Activated CD4-positive, alpha-beta T cell treated with anti-CD3 and anti-CD28 coated beads for 48 hours (primary cell): ENCODE data around the gene MALRD1.
"Not testable (repeated sequence)": the region's sequence is repeated elsewhere in the genome, so short reads cannot be mapped to it uniquely, and the experiment has no call there.

ENCODE experiments used
- DNase-seq: peaks from one replicate; pipeline ENCODE4 v3.0.0-alpha.2; 2020

MALRD1 gene

DNA sequence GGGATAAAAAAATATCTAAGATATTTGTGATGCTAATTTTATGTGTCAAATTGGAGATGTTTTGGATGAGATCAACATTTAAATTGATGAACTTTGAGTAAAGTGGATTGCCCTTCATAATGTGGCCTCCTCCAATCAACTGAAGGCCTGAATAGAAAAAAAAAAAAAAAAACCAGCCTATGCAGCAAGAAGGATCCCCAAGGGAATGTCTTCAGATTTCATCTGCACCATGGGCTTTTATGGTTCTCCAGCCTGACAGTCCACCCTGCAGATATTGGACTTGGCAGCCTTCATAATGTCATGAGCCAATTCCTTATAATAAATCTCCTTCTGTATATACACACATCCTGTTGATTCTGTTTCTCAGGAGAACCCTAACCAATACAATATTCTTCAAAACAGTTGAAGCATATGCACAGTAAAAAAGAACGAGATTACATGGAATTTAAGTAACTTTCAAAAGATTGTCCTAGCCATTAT lies 450.7 kb downstream of the MALRD1 start:
- DNase-seq = no peak

DNA sequence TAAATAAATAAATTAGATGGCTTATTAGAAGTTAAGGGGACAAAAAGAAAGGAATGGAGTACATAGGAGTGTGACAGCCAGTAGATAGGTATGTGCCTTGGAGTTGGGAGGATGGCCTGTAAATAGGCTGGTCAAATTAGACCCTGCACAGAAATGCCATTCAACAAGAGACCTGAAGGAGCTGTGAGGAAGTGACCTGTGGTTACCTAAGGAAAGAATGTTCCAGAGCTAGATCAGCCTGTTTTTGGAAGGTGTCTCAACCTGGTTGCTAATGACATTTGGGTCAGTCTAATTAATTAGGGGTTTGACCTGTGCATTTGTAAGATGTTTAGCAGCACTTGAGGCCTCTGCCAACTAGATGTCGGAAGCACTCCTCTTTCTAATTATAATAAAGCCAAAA lies 452.4 kb downstream of the MALRD1 start:
- DNase-seq = no peak

DNA sequence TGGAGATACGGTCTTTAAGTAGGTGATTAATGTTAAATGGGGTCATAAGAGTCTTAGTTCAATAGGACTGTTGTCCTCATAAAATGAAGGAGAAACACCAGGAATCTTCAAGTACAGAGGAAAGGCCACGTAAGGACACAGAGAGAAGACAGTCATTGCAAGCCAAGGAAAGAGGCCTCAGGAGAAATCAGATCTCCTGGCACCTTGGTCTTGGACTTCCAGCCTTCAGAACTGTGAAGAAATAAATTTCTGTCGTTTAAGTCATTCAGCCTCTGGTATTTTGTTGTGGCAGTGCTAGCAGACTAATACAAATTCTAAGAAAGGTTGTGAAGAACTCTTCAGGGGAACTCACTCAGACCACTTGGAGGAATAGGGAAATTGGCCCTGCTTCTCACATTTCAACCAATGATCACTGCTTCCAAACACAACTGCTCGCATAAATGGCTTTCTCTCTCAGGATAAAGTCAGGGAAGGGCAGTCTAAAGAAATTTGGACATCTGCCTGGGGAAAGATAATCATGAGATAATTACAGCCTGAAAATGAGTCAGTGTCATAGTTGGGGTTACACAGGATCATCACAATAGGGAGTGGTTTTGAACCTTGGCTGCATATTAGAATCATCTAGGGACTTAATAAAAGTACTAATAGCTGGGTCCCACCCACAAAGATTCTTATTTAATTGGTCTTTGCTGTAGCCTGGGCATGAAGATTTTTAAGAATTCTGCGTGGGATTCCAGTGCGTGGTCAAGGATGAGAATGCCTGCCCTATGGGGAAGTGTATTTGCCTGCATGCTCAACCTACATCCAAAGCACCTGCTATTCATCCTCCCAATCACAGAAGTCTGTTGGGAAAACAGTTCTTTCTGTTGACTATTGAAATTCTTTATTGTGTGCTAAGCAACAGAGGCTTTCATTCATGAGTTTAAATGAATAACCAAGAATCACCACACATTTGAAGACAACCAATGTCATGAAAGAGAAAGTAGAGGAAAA lies 457.0 kb downstream of the MALRD1 start:
- no peak for DNase-seq

DNA sequence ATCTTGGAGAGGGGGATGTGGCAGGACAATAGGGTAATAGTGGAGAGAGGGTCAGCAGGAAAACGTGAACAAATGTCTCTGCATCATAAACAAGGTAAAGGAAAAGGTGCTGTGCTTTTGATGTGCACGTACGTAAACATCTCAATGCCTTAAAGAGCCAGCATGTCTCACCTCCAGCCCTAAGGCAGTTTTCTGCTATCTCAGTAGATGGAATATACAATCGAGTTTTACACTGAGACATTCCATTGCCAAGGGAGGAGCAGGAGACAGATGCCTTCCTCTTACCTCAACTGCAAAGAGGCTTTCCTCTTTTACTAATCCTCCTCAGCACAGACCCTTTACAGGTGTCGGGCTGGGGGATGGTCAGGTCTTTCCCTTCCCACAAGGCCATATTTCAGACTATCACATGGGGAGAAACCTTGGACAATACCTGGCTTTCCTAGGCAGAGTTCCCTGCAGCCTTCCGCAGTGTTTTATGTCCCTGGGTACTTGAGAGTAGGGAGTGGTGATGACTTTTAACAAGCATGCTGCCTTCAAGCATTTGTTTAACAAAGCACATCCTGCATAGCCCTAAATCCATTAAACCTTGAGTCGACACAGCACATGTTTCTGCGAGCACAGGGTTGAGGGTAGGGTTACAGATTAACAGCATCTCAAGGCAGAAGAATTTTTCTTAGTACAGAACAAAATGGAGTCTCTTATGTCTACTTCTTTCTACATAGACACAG lies 461.6 kb downstream of the MALRD1 start:
- DNase-seq = not testable (repeated sequence)

DNA sequence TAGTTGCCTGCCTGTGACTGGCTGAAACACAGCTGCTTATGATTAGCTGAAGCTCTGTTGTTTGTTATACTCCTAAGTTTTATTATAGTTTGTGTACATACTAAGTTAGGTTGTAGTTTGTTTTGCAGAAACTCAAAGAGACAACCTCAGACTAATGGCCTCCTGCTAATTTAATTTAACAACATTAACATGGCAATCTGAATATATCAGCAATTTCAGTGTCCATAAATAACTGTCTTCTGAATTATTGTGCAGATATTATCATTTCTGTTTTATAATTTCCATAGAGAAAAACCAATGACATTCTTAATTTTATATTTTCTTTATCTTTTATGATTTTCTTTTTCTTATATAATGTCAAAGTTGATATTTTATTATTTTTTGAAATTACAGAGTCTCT lies 469.5 kb downstream of the MALRD1 start:
- DNase-seq = no peak

DNA sequence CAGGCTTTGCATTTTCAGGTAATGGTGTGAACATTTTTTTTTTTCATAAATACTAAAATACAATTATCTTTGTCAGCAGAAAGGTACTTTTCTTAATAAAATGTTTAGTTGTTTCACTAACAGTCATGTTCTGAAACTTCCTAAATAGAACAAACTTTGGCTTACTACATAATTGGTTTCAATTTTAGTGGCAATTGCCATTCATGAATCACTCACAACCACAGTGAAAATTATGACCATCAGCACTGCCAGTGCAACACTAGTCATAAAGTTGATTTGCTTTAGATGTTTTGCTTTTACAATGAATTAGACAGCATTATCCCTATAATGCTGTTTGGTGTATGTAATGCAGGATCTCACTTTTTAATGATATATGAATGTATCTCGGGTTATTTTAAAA lies 470.0 kb downstream of the MALRD1 start:
- no peak for DNase-seq

DNA sequence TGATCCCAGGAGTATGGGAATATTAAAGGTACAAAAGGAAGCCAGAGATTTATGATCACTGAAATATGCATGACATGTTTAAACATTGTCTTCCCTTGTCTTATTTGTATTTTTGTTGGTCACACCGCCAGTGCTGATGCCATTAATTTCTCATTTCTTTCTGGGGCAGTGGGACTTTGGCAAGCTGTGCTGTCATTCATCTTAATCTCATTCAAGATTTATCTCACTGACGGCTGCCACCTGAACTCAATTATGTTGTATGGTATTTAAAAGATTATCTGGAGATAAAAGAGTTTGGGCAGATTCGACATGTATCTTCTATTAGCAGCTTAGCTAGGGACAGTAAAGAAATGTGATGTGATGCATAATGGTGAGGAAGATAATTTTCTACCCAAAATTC lies 482.7 kb downstream of the MALRD1 start:
- DNase-seq = no peak

DNA sequence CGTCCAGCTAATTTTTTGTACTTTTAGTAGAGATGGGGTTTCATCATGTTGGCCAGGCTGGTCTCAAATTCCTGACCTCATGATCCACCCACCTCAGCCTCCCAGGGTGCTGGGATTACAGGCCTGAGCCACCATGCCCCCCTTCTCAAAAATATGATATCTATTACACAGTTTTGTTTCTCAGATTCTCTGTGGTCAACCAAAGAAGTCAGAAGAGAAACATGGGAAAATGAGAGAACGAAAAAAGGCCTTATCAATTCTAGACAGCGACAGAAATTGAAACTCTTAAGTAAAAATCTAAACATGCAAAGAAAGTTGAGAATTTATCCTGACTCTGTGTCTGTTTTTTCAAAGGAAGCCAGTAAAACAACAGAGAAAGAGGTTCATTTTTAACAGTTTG lies 483.8 kb downstream of the MALRD1 start:
- no peak for DNase-seq

DNA sequence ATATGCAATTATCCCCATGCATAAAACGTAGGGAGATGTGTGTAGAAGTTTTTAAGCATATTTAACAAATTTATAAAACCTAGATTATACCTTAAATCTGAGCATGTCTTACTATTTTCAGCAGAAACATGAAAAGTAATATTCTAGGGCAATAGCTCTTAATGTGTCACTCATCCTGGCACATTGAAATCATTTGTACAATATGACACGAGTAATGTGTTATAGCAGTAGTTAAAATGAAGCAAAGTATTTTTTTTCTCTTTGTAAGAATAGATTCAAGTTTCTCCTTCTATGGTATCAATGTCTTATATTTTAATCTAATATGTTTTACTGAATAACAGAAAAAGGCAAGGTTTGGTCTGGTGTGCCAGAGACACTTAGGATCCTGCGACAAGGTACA lies 492.7 kb downstream of the MALRD1 start:
- no peak for DNase-seq

DNA sequence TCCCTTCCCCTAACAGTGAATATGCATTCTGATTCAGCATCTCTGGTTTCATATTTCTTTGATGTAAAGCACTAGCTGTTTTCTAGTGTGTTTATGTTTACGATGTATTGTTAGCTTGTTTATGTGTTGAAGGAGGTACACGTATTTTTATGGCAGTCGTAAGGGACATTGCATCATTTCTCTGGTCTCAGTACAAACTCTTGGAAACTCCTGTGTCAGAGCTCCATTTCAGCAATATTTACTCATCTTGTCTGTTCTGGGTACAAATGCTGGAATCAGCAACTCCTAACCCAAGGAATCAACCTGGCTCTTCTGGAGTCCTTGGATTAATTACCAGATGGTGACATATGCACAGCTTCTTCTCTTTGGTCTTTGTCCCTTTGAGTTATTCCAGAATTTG lies 497.6 kb downstream of the MALRD1 start:
- no peak for DNase-seq

DNA sequence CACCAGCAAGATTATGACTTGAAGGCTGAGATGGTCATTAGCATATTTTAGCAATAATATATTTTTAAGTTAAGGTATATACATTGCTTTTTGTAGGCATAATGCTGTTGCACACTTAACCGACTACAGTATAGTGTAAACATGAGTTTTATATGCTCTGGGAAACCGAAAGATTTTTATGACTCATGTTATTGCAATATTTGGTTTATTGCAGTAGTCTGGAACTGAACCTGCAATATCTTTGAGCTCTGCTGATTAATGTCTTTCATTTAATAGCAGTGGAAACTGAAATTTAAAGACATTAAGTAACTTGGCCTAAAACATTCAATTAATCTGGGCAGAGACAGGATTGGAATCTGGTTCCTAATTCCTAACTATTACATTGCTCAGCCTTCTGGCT lies 500.9 kb downstream of the MALRD1 start:
- DNase-seq = no peak

DNA sequence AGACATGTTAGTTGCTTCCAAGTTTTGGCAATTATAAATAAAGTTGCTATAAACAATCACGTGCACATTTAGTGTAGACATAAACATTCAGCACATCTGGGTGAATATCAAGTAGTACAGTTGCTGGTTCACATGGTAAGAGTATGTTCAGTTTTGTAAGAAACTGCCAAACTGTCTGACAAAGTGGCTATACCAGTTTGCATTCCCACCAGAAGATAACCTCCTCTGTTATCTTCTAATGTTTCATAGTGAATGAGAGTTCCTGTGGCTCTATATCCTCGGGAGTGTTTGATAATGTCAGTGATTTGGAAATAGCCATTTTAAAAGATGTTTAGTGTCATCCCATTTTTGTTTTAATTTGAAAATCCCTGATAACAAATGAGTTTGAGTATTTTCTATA lies 508.1 kb downstream of the MALRD1 start:
- DNase-seq = no peak

DNA sequence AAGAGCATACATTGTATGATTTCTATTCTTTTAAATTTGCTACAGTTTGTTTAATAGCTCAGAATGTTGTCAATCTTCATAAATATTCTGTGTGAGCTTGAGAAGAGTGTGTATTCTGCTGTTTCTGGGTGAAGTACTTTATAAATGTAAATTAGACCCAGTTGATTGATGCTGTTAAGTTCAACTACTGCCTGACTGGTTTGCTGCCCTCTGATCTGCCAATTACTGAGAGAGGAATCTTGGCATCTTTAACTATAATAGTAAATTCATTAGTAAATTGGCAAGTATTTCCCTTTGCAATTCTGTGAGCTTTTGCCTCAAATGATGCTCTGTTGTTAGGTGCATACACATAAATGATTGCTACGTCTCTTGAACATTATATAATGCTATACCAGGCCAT lies 512.6 kb downstream of the MALRD1 start:
- no peak for DNase-seq

DNA sequence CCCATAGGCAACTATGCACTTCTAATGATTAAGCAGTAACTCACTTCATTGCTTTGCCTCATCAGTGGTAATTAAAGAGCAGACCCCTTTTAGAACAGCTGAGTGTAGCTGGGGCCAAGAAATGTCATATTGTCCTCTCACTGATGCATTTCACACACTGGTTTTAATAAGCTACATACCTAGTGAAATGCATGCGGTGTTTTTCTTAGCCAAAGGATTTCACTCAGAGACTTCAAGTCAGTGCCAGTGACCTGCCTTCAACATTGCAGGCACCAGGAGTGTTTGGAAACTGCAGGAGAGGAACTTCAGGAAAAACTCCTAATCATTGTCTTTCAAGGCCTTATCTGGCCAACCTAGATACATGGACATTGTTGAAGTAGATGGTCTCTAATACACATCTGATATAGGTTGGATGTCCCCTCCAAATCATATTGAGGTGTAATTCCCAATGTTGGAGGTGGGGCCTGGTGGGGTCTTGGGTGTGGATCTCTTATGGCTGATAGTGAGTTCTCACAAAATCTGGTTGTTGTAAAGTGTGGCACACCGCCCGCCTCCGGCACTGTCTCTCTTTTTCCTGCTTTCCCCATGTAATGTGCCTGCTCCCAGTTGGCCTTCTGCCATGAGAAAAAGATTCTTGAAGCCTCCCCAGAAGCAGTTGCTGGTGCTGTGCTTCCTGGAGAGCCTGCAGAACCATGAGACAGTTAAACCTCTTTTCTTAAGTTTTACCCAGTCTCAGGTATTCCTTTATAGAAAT lies 515.0 kb downstream of the MALRD1 start:
- no peak for DNase-seq

DNA sequence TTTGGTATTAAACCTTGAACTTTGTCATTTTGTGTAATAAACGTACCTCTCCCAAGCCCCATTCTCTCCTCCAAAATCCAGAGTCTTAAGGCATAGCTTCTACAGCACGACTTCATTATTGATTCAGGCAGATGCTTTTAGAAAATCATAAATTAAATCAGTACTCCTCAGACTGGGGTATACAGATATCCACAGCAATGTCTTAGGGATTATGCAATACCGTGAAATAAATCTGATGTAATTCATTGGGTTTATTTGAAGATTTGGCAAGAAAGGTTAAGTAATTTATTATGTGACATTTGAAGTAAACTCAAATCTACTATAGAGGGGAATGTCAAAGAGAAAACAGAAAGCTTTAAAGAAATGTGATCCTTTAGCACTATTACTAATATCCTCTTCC lies 521.5 kb downstream of the MALRD1 start:
- DNase-seq = no peak

DNA sequence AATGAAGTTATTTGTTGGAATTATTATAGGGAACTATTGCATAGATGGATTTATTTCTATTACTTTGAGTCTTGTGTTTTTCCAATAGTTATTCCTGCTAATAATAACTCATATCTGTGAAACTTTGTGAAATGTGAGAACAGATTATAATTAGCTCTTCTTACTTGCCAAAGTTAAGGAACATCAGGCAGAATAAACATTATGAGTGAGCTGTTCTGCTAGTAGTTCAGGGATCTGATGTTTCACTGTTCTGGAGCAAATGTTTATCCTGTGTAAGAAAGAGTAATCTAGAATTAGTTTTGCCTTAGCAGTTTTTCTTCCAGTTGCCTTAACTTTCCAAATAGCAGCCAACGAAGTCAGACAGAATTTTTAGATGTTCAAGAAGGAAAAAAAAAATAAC lies 522.4 kb downstream of the MALRD1 start:
- DNase-seq = no peak

DNA sequence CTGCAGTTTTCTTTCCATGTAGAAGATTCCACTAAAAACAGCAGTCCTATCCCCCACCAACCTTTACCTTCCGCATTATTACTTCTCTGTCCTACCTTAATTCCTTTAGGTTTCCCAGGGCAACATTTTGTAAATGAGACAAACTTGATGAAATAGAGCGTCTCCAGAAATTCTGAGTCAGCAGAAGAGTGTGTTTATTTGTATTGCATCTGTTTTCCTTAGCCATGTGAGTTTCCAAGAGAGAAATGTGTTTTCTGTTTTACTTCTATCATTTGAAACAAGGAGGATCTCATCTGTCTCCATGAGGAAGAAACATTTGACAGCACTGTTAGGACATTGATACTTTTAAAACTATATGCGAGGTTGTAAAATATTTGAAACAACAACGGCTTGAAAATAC lies 523.5 kb downstream of the MALRD1 start:
- no peak for DNase-seq

DNA sequence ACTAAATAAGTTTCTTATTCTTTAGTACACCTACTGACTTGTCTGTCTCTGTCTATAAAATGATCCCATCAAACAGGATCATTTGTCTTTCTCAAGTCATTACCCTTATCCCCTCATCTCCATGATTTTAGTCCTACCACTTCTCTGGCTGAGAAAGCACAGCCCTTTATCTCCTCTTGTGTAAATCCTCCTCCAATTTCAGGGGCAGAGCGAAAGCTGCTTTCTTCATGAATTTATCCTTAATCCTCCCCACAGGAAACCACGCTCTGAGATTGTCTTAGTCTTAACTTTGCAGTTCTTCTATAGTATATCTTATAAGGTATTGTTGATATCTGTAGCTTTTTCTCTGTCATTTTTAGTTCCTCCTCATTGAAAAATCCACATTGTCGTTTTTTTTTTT lies 528.0 kb downstream of the MALRD1 start:
- no peak for DNase-seq

DNA sequence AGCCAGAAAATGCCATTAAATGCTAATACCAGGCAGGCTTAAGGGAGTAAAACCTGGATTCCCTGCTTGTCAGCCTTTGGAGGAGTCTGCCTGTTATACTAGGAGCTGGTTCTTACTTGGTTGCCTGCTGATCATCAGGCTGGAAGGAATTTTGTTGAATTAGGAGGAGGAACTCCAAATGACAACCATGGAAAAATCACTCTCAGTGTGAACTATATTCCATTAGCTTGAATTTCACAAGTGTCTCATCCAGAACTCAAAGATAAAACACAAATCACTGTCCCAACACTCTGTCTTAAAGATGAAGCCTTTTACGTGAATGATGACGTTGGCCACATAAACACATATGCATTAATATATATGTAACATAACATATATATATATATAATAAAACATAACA lies 528.8 kb downstream of the MALRD1 start:
- DNase-seq = no peak

DNA sequence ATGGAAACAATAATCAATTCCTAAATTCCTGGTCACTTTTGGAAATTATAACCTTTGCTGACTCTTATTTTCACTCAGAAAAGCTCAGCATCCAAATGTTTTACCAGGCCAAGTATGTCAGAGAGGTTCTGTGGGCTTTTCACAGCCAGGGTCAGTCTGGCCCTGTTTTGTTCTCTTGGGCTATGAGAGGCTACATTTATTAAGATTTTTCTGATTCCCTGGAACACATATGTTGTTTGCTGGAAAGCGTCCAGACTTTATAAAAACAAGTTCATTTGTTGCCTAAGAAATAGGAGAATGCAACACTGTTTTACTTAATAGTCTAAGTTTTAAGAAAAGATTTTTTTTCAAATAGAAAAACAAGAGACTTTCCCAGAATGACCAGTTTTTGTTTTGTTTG lies 529.2 kb downstream of the MALRD1 start:
- DNase-seq = no peak

DNA sequence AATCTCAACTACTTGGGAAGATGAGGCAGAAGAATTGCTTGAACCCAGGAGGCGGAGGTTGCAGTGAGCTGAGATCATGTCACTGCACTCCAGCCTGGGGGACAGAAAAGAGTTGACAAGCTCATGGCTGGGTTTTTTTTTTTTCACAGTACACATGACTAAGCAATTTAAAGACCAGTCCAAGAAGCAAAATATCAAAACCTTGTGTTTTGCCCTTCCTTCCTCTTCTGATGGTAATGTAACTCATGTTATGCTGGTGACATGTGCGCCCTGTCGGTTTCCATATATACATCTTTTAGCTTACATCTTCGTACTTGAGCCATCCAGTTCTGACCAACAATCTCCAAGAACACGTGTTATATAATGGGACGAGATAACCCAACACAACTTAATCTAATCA lies 530.0 kb downstream of the MALRD1 start:
- DNase-seq = no peak

DNA sequence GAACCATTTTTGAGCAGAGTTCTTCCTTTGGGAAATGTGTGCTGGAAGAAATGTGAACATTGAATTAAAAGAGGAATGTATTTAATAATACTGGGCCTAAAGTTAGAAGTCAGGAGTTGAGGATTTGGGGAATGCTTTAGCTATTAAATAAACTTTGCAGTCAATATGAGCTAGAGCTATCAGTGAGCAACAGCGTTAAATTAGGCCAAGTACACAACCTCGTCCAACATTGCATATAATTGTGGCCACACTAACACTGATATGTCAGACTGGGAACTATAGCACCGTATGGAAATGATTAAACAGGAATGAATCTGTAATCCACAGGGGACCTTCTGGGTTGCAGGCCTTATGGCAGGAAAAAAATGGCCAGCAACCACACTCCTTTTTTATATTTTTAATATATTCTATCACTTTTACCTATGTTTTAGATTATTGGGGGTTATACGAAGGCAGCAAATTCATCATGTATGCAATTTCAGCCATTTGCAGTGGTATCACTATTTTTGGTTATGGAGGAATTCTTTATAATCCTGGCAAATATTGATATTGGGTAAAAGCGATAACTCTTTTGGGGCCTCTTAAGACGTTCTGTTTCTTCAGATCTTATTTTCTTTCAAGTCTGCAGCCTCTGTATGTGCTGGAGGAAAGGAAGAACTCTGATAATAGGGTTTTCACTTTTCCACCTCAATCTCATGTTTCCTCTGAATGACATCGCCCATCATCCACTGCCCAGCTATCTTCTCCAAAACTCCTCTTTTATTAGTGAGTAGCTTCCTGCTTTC lies 531.4 kb downstream of the MALRD1 start:
- DNase-seq = no peak

DNA sequence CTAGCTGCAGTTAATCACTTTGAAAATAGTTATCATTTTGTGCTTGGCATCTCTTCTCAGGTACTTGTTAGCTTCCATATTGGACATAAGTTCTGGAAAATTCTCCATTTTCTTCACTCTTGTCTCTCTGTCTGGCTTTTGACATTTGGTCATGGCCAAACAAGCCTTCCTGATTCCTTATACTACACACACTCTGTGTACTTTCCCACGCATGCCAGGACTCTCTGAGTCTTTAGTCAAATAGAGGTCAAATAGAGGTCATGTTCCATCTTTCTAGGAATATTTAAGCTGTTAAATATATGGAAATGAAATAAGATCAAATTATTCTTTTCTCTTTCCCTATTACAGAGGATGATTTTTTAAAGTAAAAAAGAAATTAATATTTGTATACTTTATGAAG lies 532.1 kb downstream of the MALRD1 start:
- no peak for DNase-seq
